C1 segment of cervical spinal cord (tissue), 14 donors: Measurements from ENCODE around the gene SDCCAG8.

ENCODE experiments used
- DNase-seq, 14 donors: peaks; one replicate each; lab custom pipeline; 2025; lab: John Stamatoyannopoulos, UW

SDCCAG8 gene

GRCh38 chr1:243420016-243420945 lies 164.4 kb downstream of the SDCCAG8 start:
- DNase-seq = no peak

- DNase-seq = peak in 9 of 14 donors; percentile 9 to 73 (median 19)
Observed at GRCh38 chr1:243420946-243421685, 165.3 kb downstream of the SDCCAG8 start.

GRCh38 chr1:243421784-243422183 lies 165.9 kb downstream of the SDCCAG8 start:
- DNase-seq = peak in 4 of 14 donors; percentile 27 to 73 (median 28)

GRCh38 chr1:243422362-243422761 lies 166.5 kb downstream of the SDCCAG8 start:
- DNase-seq = peak in 1 of 14 donors; percentile 63

- DNase-seq = no peak
Observed at GRCh38 chr1:243428084-243428483, 172.2 kb downstream of the SDCCAG8 start.

- DNase-seq = no peak
Observed at GRCh38 chr1:243428617-243429342, 172.9 kb downstream of the SDCCAG8 start.

- no peak for DNase-seq
Observed at GRCh38 chr1:243431591-243431990, 175.8 kb downstream of the SDCCAG8 start.

GRCh38 chr1:243432136-243432535 lies 176.3 kb downstream of the SDCCAG8 start:
- no peak for DNase-seq

- DNase-seq = no peak
Observed at GRCh38 chr1:243433737-243434370, 178.0 kb downstream of the SDCCAG8 start.

- no peak for DNase-seq
Observed at GRCh38 chr1:243434594-243434993, 178.8 kb downstream of the SDCCAG8 start.

GRCh38 chr1:243435836-243436235 lies 180.0 kb downstream of the SDCCAG8 start:
- DNase-seq = no peak

GRCh38 chr1:243438146-243438545 lies 182.3 kb downstream of the SDCCAG8 start:
- no peak for DNase-seq

- no peak for DNase-seq
Observed at GRCh38 chr1:243438815-243439214, 183.0 kb downstream of the SDCCAG8 start.

- DNase-seq = no peak
Observed at GRCh38 chr1:243440406-243440805, 184.6 kb downstream of the SDCCAG8 start.

GRCh38 chr1:243441601-243442000 lies 185.8 kb downstream of the SDCCAG8 start:
- no peak for DNase-seq

GRCh38 chr1:243443557-243443956 lies 187.7 kb downstream of the SDCCAG8 start:
- DNase-seq = no peak

- DNase-seq = no peak
Observed at GRCh38 chr1:243447347-243447746, 191.5 kb downstream of the SDCCAG8 start.

GRCh38 chr1:243447844-243448243 lies 192.0 kb downstream of the SDCCAG8 start:
- no peak for DNase-seq

- no peak for DNase-seq
Observed at GRCh38 chr1:243449373-243449772, 193.5 kb downstream of the SDCCAG8 start.

GRCh38 chr1:243452092-243452491 lies 196.3 kb downstream of the SDCCAG8 start:
- DNase-seq = no peak

- no peak for DNase-seq
Observed at GRCh38 chr1:243454328-243454997, 198.6 kb downstream of the SDCCAG8 start.
